Fibroblast of lung (primary cell): ENCODE measurements around the gene UQCC5.

Source experiments
- EZH2 ChIP-seq: IDR thresholded peaks from 2 replicates; pipeline ENCODE4 v1.5.1; 2012; ENCODE audit warnings: low read length, control low read depth, mild to moderate bottlenecking; ENCODE audit errors: missing control alignments
- TF ChIP-seq, protein P1 (sequence below), 2 donors: IDR thresholded peaks in 1 of 2; conservative IDR thresholded peaks in 1 of 2; 1 replicate in 1 of 2; 2 replicates in 1 of 2; pipeline ENCODE4 v1.5.1; 2011 to 2012; ENCODE audit warnings: low read length in 2 of 2, control low read depth in 1 of 2, inconsistent platforms in 1 of 2, low read depth in 1 of 2, mild to moderate bottlenecking in 1 of 2

- TF ChIP-seq, protein P1, sequence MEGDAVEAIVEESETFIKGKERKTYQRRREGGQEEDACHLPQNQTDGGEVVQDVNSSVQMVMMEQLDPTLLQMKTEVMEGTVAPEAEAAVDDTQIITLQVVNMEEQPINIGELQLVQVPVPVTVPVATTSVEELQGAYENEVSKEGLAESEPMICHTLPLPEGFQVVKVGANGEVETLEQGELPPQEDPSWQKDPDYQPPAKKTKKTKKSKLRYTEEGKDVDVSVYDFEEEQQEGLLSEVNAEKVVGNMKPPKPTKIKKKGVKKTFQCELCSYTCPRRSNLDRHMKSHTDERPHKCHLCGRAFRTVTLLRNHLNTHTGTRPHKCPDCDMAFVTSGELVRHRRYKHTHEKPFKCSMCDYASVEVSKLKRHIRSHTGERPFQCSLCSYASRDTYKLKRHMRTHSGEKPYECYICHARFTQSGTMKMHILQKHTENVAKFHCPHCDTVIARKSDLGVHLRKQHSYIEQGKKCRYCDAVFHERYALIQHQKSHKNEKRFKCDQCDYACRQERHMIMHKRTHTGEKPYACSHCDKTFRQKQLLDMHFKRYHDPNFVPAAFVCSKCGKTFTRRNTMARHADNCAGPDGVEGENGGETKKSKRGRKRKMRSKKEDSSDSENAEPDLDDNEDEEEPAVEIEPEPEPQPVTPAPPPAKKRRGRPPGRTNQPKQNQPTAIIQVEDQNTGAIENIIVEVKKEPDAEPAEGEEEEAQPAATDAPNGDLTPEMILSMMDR (conservative IDR thresholded peaks at IDR 0.05 in 1 of 2, IDR thresholded peaks at IDR 0.05 in 1 of 2; ENCODE audit: low read depth in 1 of 2, low read length in 2 of 2), result no peak
- TF ChIP-seq EZH2, result no peak
Measured at GRCh38 chr3:52506266-52506966, 30.0 kb upstream of the UQCC5 start.
